ENCODE results near the gene PEDS1. TPM values are rescaled to one million over a fixed set of nuclear protein-coding genes. Genes with fewer than 3 reads are reported as not detected.
A peak's percentile ranks its signal among the peaks of the same experiment; 100 is the strongest.

Gene PEDS1
- total and polyA plus RNA-seq, 2 of the 13 experiments (the other 11 are each of a cell fraction or from before 2014, with no cell fraction given) = 30.5 to 93.9 TPM

- TF ChIP-seq ZNF800 (CRISPR knock-in tag; IDR thresholded peaks at IDR 0.05) = no peak
- TF ChIP-seq ZNF10 (CRISPR knock-in tag; IDR thresholded peaks at IDR 0.05; ENCODE audit: borderline replicate concordance, low read depth) = no peak
- TF ChIP-seq MAX (IDR thresholded peaks at IDR 0.05) = no peak
- TF ChIP-seq ZFP82 (CRISPR knock-in tag; IDR thresholded peaks at IDR 0.05; ENCODE audit: borderline replicate concordance) = no peak
- TF ChIP-seq ZNF709 (CRISPR knock-in tag; IDR thresholded peaks at IDR 0.05) = no peak
- TF ChIP-seq ZBTB42 (CRISPR knock-in tag; IDR thresholded peaks at IDR 0.05) = no peak
- TF ChIP-seq ZNF225 (CRISPR knock-in tag; IDR thresholded peaks at IDR 0.05) = no peak
- TF ChIP-seq ZNF224 (CRISPR knock-in tag; IDR thresholded peaks at IDR 0.05) = no peak
- TF ChIP-seq SATB2 (CRISPR knock-in tag; IDR thresholded peaks at IDR 0.05) = no peak
- no peak for TF ChIP-seq NR1H2 (CRISPR knock-in tag; IDR thresholded peaks at IDR 0.05; ENCODE audit: borderline replicate concordance, low read depth)
- no peak for TF ChIP-seq ARNT (IDR thresholded peaks at IDR 0.05)
- 0 out of 2 replicates have a peak, but pooled peaks have one; percentile 52 for TF ChIP-seq ZNF546 (CRISPR knock-in tag; conservative IDR thresholded peaks at IDR 0.05)
- no peak for TF ChIP-seq ZBTB43 (CRISPR knock-in tag; conservative IDR thresholded peaks at IDR 0.05)
- no peak for TF ChIP-seq ZNF326 (CRISPR knock-in tag; IDR thresholded peaks at IDR 0.05; ENCODE audit: borderline replicate concordance)
- peak; percentile 96 for TF ChIP-seq ZMYM3 (CRISPR knock-in tag; IDR thresholded peaks at IDR 0.05)
- no peak for TF ChIP-seq ZNF253 (CRISPR knock-in tag; IDR thresholded peaks at IDR 0.05; ENCODE audit: borderline replicate concordance)
- no peak for TF ChIP-seq RXRA (CRISPR knock-in tag; IDR thresholded peaks at IDR 0.05)
- TF ChIP-seq ZNF605 (CRISPR knock-in tag; IDR thresholded peaks at IDR 0.05) = 0 out of 2 replicates have a peak, but pooled peaks have one; percentile 8
- TF ChIP-seq ETV5 (CRISPR knock-in tag; IDR thresholded peaks at IDR 0.05; ENCODE audit: borderline replicate concordance) = no peak
- no peak for TF ChIP-seq MTA3 (CRISPR knock-in tag; IDR thresholded peaks at IDR 0.05)
- 0 out of 2 replicates have a peak, but pooled peaks have one; percentile 38 for TF ChIP-seq FOXO1 (CRISPR knock-in tag; IDR thresholded peaks at IDR 0.05)
- no peak for TF ChIP-seq POLR2AphosphoS2 (IDR thresholded peaks at IDR 0.05; ENCODE audit: low read depth, low read length)
- no peak for TF ChIP-seq DPF2 (CRISPR knock-in tag; IDR thresholded peaks at IDR 0.05; ENCODE audit: borderline replicate concordance, low read depth)
- TF ChIP-seq ZBTB8A (CRISPR knock-in tag; IDR thresholded peaks at IDR 0.05; ENCODE audit: borderline replicate concordance, low read depth) = no peak
- TF ChIP-seq ZC3H4 (CRISPR knock-in tag; IDR thresholded peaks at IDR 0.05; ENCODE audit: borderline replicate concordance) = no peak; the same call in 1 of the 2 replicates
- no peak for TF ChIP-seq ZNF562 (CRISPR knock-in tag; IDR thresholded peaks at IDR 0.05; ENCODE audit: borderline replicate concordance)
- 0 out of 2 replicates have a peak, but pooled peaks have one; percentile 1 for TF ChIP-seq ZNF274 (CRISPR knock-in tag; IDR thresholded peaks at IDR 0.05)
- TF ChIP-seq KDM1A (CRISPR knock-in tag; IDR thresholded peaks at IDR 0.05) = peak; percentile 93
- TF ChIP-seq ARHGAP35 (CRISPR knock-in tag; IDR thresholded peaks at IDR 0.05; ENCODE audit: borderline replicate concordance) = no peak
- no peak for TF ChIP-seq REPIN1 (CRISPR knock-in tag; IDR thresholded peaks at IDR 0.05; ENCODE audit: borderline replicate concordance, low read depth)
- no peak for TF ChIP-seq POGZ (CRISPR knock-in tag; IDR thresholded peaks at IDR 0.05)
- no peak for TF ChIP-seq FOSL1 (CRISPR knock-in tag; IDR thresholded peaks at IDR 0.05; ENCODE audit: borderline replicate concordance)
Observed at GRCh38 chr20:50188287-50188688, 34.8 kb upstream of the PEDS1 start (continued).

All from HepG2 (cell line).